Astrocyte (in vitro differentiated cells and primary cell): ENCODE data around the gene SNCAIP. TPM values are rescaled to one million over a fixed set of nuclear protein-coding genes. Genes with fewer than 3 reads are reported as not detected.

Source experiments
- DNase-seq: peaks from one replicate; pipeline ENCODE4 v3.0.0-alpha.2; 2010; ENCODE audit warnings: low read depth
- FAIRE-seq: peaks from 2 replicates; lab custom pipeline; 2011; peaks lifted over from hg19 to GRCh38; lab: Jason Lieb, UNC
- H2AFZ ChIP-seq: 2 replicates; pipeline ENCODE4 v1.6.0; 2012; ENCODE audit warnings: low read depth, low read length, inconsistent platforms
- H3K27ac ChIP-seq: 2 replicates; pipeline ENCODE4 v1.5.1; 2011; ENCODE audit warnings: low read depth, low read length, inconsistent platforms
- H3K27me3 ChIP-seq: 2 replicates; pipeline ENCODE4 v1.6.0; 2011; ENCODE audit warnings: low read length, inconsistent platforms; ENCODE audit not compliant: insufficient read depth
- H3K36me3 ChIP-seq: 2 replicates; pipeline ENCODE4 v1.5.1; 2011; ENCODE audit warnings: low read length, inconsistent platforms; ENCODE audit not compliant: insufficient read depth
- H3K4me1 ChIP-seq: 2 replicates; pipeline ENCODE4 v1.5.1; 2011; ENCODE audit warnings: low read length, inconsistent platforms; ENCODE audit not compliant: insufficient read depth
- H3K4me2 ChIP-seq: 2 replicates; pipeline ENCODE4 v1.6.0; 2012; ENCODE audit warnings: low read length, inconsistent platforms
- H3K4me3 ChIP-seq: 2 replicates; pipeline ENCODE4 v1.5.1; 2011; ENCODE audit warnings: low read depth, mild to moderate bottlenecking, low read length, inconsistent platforms; ENCODE audit not compliant: insufficient read depth
- H3K79me2 ChIP-seq: 2 replicates; pipeline ENCODE4 v1.6.0; 2012; ENCODE audit warnings: mild to moderate bottlenecking, low read length, inconsistent platforms; ENCODE audit not compliant: insufficient read depth
- H3K9ac ChIP-seq: 2 replicates; pipeline ENCODE4 v1.6.0; 2012; ENCODE audit warnings: mild to moderate bottlenecking, low read length, inconsistent platforms
- H3K9me3 ChIP-seq: 2 replicates; pipeline ENCODE4 v1.5.1; 2012; ENCODE audit warnings: low read depth, mild to moderate bottlenecking, low read length, inconsistent platforms; ENCODE audit not compliant: insufficient read depth
- H4K20me1 ChIP-seq: 2 replicates; pipeline ENCODE4 v1.6.0; 2012; ENCODE audit warnings: low read length, inconsistent platforms; ENCODE audit not compliant: insufficient read depth
- H3K27ac Mint-ChIP-seq: one replicate; pipeline ENCODE4 v1.8.0; 2021; ENCODE audit warnings: mild to moderate bottlenecking, mixed read lengths; ENCODE audit not compliant: unreplicated experiment
- H3K27me3 Mint-ChIP-seq: one replicate; pipeline ENCODE4 v1.8.0; 2021; ENCODE audit warnings: low read depth, mixed read lengths; ENCODE audit not compliant: unreplicated experiment
- H3K36me3 Mint-ChIP-seq: one replicate; pipeline ENCODE4 v1.8.0; 2021; ENCODE audit warnings: low read depth, mixed read lengths; ENCODE audit not compliant: unreplicated experiment
- H3K4me1 Mint-ChIP-seq: one replicate; pipeline ENCODE4 v1.8.0; 2021; ENCODE audit warnings: low read depth, mixed read lengths; ENCODE audit not compliant: unreplicated experiment
- H3K4me3 Mint-ChIP-seq: one replicate; pipeline ENCODE4 v1.8.0; 2021; ENCODE audit warnings: mild to moderate bottlenecking, moderate library complexity, mixed read lengths; ENCODE audit not compliant: unreplicated experiment
- H3K9me3 Mint-ChIP-seq: one replicate; pipeline ENCODE4 v1.8.0; 2021; ENCODE audit warnings: mild to moderate bottlenecking, mixed read lengths; ENCODE audit not compliant: unreplicated experiment
- CTCF ChIP-seq: IDR thresholded peaks from 2 replicates; pipeline ENCODE4 v1.5.1; 2011; ENCODE audit warnings: low read depth, mild to moderate bottlenecking, inconsistent platforms, low read length, moderate library complexity; ENCODE audit not compliant: insufficient read depth
- EZH2 ChIP-seq: IDR thresholded peaks from 2 replicates; pipeline ENCODE4 v1.6.1; 2012; ENCODE audit warnings: mild to moderate bottlenecking, low read length, inconsistent platforms; ENCODE audit not compliant: insufficient read depth
- total RNA-seq: library from RNA; stranded (reverse); gene quantifications from 2 replicates; pipeline ENCODE4 v1.2.1, GENCODE V29; 2021

SNCAIP gene
- total RNA-seq, 1 donor from 2014 or later, result 1.7 TPM

DNA sequence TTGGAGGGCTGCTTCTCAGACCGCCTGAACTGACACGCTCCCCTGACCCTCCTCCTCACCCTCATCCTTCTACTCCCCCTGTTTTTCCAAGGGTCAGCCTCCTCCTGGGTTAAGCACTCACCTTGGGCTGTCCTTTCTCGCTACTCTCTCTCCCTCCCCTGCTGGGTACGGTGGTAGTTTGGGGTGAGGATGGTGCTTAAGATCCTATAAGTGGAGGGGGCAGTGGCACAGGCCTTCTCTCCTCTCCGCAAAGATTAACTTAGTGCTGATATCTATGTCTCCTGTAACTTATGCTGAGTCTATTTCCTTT, 159.7 kb downstream of the SNCAIP start:
- TF ChIP-seq CTCF (no peak), EZH2 (no peak)
- Histone ChIP-seq H3K9ac (no peak overlapping the region), H2AFZ (no peak overlapping the region), H3K79me2 (no peaks in the 10 kb centered on the region), H3K36me3 (no peaks in the 10 kb centered on the region), H3K27me3 (no peaks in the 10 kb centered on the region), H4K20me1 (no peaks in the 10 kb centered on the region), H3K4me3 (no peak overlapping the region), H3K27ac (no peak overlapping the region), H3K9me3 (no peaks in the 10 kb centered on the region), H3K4me2 (no peak overlapping the region), H3K4me1 (no peaks in the 10 kb centered on the region)
- no peak overlapping the region for H3K4me3 Mint-ChIP-seq
- no peak overlapping the region for H3K27ac Mint-ChIP-seq
- FAIRE-seq (no peak), DNase-seq (no peak)
- no peaks in the 10 kb centered on the region for H3K36me3 Mint-ChIP-seq
- H3K9me3 Mint-ChIP-seq, result peaks cover 2% of the 10 kb centered on the region
- H3K27me3 Mint-ChIP-seq, result no peaks in the 10 kb centered on the region
- no peaks in the 10 kb centered on the region for H3K4me1 Mint-ChIP-seq

GRCh38 chr5:122473138-122473843, 161.3 kb downstream of the SNCAIP start:
- TF ChIP-seq EZH2 (no peak), CTCF (no peak)
- no peak overlapping the region for H3K27ac Mint-ChIP-seq
- H3K4me1 ChIP-seq, result no peaks in the 10 kb centered on the region
- no peak overlapping the region for H3K27ac ChIP-seq
- H3K9me3 ChIP-seq, result no peaks in the 10 kb centered on the region
- no peaks in the 10 kb centered on the region for H4K20me1 ChIP-seq
- H2AFZ ChIP-seq, result no peak overlapping the region
- no peak for FAIRE-seq
- H3K4me2 ChIP-seq, result no peak overlapping the region
- no peak overlapping the region for H3K4me3 Mint-ChIP-seq
- H3K4me3 ChIP-seq, result no peak overlapping the region
- no peaks in the 10 kb centered on the region for H3K4me1 Mint-ChIP-seq
- no peak overlapping the region for H3K9ac ChIP-seq
- no peak for DNase-seq
- no peaks in the 10 kb centered on the region for H3K36me3 Mint-ChIP-seq
- H3K79me2 ChIP-seq, result no peaks in the 10 kb centered on the region
- peaks cover 3% of the 10 kb centered on the region for H3K27me3 Mint-ChIP-seq
- H3K9me3 Mint-ChIP-seq, result peaks cover 2% of the 10 kb centered on the region
- no peaks in the 10 kb centered on the region for H3K36me3 ChIP-seq
- H3K27me3 ChIP-seq, result no peaks in the 10 kb centered on the region

GRCh38 chr5:122473941-122474340, 161.9 kb downstream of the SNCAIP start:
- Histone ChIP-seq H3K36me3 (no peaks in the 10 kb centered on the region), H3K79me2 (no peaks in the 10 kb centered on the region), H3K4me2 (no peak overlapping the region), H3K4me1 (no peaks in the 10 kb centered on the region), H3K27me3 (no peaks in the 10 kb centered on the region), H3K9ac (no peak overlapping the region), H2AFZ (no peak overlapping the region), H3K4me3 (no peak overlapping the region), H3K27ac (no peak overlapping the region), H4K20me1 (no peaks in the 10 kb centered on the region), H3K9me3 (no peaks in the 10 kb centered on the region)
- H3K9me3 Mint-ChIP-seq, result peaks cover 2% of the 10 kb centered on the region
- TF ChIP-seq CTCF, result no peak
- TF ChIP-seq EZH2, result no peak
- no peak for FAIRE-seq
- no peak for DNase-seq
- H3K27ac Mint-ChIP-seq, result no peak overlapping the region
- H3K36me3 Mint-ChIP-seq, result no peaks in the 10 kb centered on the region
- no peaks in the 10 kb centered on the region for H3K4me1 Mint-ChIP-seq
- no peak overlapping the region for H3K4me3 Mint-ChIP-seq
- peaks cover 4% of the 10 kb centered on the region for H3K27me3 Mint-ChIP-seq
